Lower lobe of right lung (tissue), 2 donors: ENCODE results near the gene NWD2. TPM values are rescaled to one million over a fixed set of nuclear protein-coding genes. Genes with fewer than 3 reads are reported as not detected.
A peak's percentile ranks its signal among the peaks of the same experiment; 100 is the strongest.

Experiments
- ATAC-seq, 2 donors: fragments of 200-7000 bp; cut with Tn5 transposase; one replicate each; pipeline ENCODE4 v1.9.1; 2020 to 2022; ENCODE audit warnings: mild to moderate bottlenecking in 2 of 2, moderate library complexity in 2 of 2
- DNase-seq: peaks from one replicate; pipeline ENCODE4 v3.0.0-alpha.2; 2020
- H3K27ac ChIP-seq: fragments of 200-600 bp; one replicate; pipeline ENCODE4 v1.8.0; 2022
- H3K27me3 ChIP-seq: fragments of 200-600 bp; one replicate; pipeline ENCODE4 v1.8.0; 2022; ENCODE audit warnings: low read depth
- H3K36me3 ChIP-seq: fragments of 200-600 bp; one replicate; pipeline ENCODE4 v1.8.0; 2022; ENCODE audit warnings: mild to moderate bottlenecking
- H3K4me1 ChIP-seq: fragments of 200-600 bp; one replicate; pipeline ENCODE4 v1.8.0; 2022
- H3K4me3 ChIP-seq: fragments of 200-600 bp; one replicate; pipeline ENCODE4 v1.8.0; 2022; ENCODE audit warnings: mild to moderate bottlenecking
- H3K9me3 ChIP-seq: fragments of 200-600 bp; one replicate; pipeline ENCODE4 v1.8.0; 2022
- CTCF ChIP-seq: fragments of 200-600 bp; IDR thresholded peaks from one replicate; pipeline ENCODE4 v1.8.0; 2022; ENCODE audit warnings: antibody characterized with exemption, mild to moderate bottlenecking
- intact Hi-C: fragments of 100-400 bp; cut with DNase I; formaldehyde crosslinking; loops from one replicate; pipeline ENCODE4 v1.11.0; 2022
- total RNA-seq: library from RNA; stranded (reverse); fragmentation: NEBNext Ultra II Directional; extraction: Animal tissue kit (Norgen Biotek cat#: 25700); gene quantifications from one replicate; pipeline ENCODE4 v1.2.1, GENCODE V29; 2021
- donor health status: DM: no; HTN: yes; CAD: no; lungs with severe emphysema.

Gene NWD2
- total RNA-seq, 1 donor from 2014 or later, result not detected

GRCh38 chr4:37436546-37436945 lies 192.0 kb downstream of the NWD2 start:
- H3K27ac ChIP-seq, result no peak overlapping the region
- DNase-seq (no peak), ATAC-seq (no peak)
- H3K27me3 ChIP-seq, result no peaks in the 10 kb centered on the region
- H3K4me3 ChIP-seq, result no peak overlapping the region
- H3K4me1 ChIP-seq, result no peaks in the 10 kb centered on the region
- no peaks in the 10 kb centered on the region for H3K36me3 ChIP-seq
- TF ChIP-seq CTCF, result no peak
- no peaks in the 10 kb centered on the region for H3K9me3 ChIP-seq
- intact Hi-C loops, result no loop called here

GRCh38 chr4:37437163-37437562 lies 192.6 kb downstream of the NWD2 start:
- no peaks in the 10 kb centered on the region for H3K36me3 ChIP-seq
- DNase-seq (no peak), ATAC-seq (no peak)
- no peaks in the 10 kb centered on the region for H3K27me3 ChIP-seq
- intact Hi-C loops, result no loop called here
- H3K4me3 ChIP-seq, result no peak overlapping the region
- H3K27ac ChIP-seq, result no peak overlapping the region
- no peak for TF ChIP-seq CTCF
- no peaks in the 10 kb centered on the region for H3K4me1 ChIP-seq
- no peaks in the 10 kb centered on the region for H3K9me3 ChIP-seq

GRCh38 chr4:37438564-37439279 lies 194.2 kb downstream of the NWD2 start:
- H3K36me3 ChIP-seq, result no peaks in the 10 kb centered on the region
- H3K9me3 ChIP-seq, result no peaks in the 10 kb centered on the region
- no peak overlapping the region for H3K27ac ChIP-seq
- DNase-seq (no peak), ATAC-seq (no peak)
- no peaks in the 10 kb centered on the region for H3K27me3 ChIP-seq
- intact Hi-C loops, result no loop called here
- no peaks in the 10 kb centered on the region for H3K4me1 ChIP-seq
- no peak for TF ChIP-seq CTCF
- no peak overlapping the region for H3K4me3 ChIP-seq

- DNase-seq, result no peak
- peak in 1 of 2 donors; percentile 29 for ATAC-seq
- H3K36me3 ChIP-seq, result no peaks in the 10 kb centered on the region
- no peak overlapping the region for H3K4me3 ChIP-seq
- no peaks in the 10 kb centered on the region for H3K27me3 ChIP-seq
- intact Hi-C loops, result no loop called here
- H3K9me3 ChIP-seq, result no peaks in the 10 kb centered on the region
- H3K4me1 ChIP-seq, result no peaks in the 10 kb centered on the region
- H3K27ac ChIP-seq, result no peak overlapping the region
- TF ChIP-seq CTCF, result no peak
These were observed 195.4 kb downstream of the NWD2 start for GRCh38 chr4:37439809-37440474.

- no peak for DNase-seq
- Histone ChIP-seq H3K9me3 (no peaks in the 10 kb centered on the region), H3K4me1 (no peaks in the 10 kb centered on the region), H3K27ac (no peak overlapping the region), H3K36me3 (no peaks in the 10 kb centered on the region), H3K4me3 (no peak overlapping the region), H3K27me3 (no peaks in the 10 kb centered on the region)
- no peak for TF ChIP-seq CTCF
- intact Hi-C loops, result no loop called here
- ATAC-seq, result no peak
These were observed 196.0 kb downstream of the NWD2 start for GRCh38 chr4:37440501-37440900.
